ENCODE data around the gene CMTM6.

Gene CMTM6, protein sequence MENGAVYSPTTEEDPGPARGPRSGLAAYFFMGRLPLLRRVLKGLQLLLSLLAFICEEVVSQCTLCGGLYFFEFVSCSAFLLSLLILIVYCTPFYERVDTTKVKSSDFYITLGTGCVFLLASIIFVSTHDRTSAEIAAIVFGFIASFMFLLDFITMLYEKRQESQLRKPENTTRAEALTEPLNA

DNA sequence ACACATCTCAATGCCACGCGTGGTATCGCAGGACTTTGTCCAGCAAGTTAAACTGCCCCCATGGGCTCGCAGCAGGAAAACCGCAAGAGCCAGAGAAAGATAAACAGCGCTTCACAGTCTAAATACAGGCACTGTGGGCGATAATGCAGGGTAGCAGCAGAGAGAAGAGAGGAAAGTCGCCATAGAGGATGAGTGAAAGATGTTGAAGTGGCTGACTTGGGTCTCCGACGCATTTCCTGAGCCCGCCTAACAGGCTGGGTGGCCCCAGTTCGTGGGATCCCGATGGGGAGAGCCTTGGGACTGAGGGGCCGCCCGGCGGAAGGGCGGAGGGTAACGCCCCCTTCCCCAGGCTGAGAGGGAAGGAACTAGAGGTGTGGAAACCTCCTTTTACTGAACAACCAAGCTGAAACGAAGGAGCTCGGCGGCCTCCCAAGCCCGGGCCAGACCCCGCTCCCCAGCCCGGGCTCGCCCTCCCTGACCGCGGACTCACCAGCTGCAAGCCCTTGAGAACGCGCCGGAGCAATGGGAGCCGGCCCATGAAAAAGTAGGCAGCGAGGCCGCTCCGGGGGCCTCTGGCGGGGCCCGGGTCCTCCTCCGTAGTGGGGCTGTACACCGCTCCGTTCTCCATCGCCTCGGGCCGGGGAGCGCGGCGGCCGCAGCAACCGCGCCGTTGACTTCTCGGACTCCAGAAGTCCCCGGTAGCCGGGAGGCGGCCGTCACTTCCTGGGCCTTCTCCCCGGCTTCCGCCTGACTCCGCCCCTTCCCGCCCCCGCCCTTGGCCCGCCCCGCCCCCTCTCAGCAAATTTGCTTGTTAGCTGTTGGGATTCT, at the start of gene CMTM6:
CMTM6 (minus strand) TSS at position 735 of the 828 bp plus-strand sequence; CDS start at position 628, 107 bp downstream.
- no peaks in the 10 kb centered on the region for H3K36me3 ChIP-seq (ENCODE audit: control insufficient read depth in 2 of 2, insufficient read depth in 1 of 2, low read length in 2 of 2)
- no peaks in the 10 kb centered on the region for H3K9me3 ChIP-seq (ENCODE audit: control insufficient read depth, insufficient read depth, low read depth, low read length)
- ChIA-PET POLR2A (interaction anchor here (0.6 to 1.9 kb wide), 3 partner anchors 68 to 671 kb away, joined by 3 to 7 read pairs (median 3); partner anchors contain the start of genes CNOT10 and DYNC1LI1), CTCF (interaction anchor here (0.6 to 1.3 kb wide), 3 partner anchors 7 to 1593 kb away, joined by 3 to 4 read pairs (median 3); no protein-coding TSS in a partner anchor)
- peak within 1 kb of the TSS; percentile 95 for H3K27ac ChIP-seq (ENCODE audit: extremely low read depth, low read depth, low read length)
- peaks cover 4% of the 10 kb centered on the region; the same call in 1 of the 2 replicates for H3K4me1 ChIP-seq (ENCODE audit: control insufficient read depth, insufficient read depth, low read length)
- peak within 1 kb of the TSS; percentile 90 for H3K4me3 ChIP-seq (ENCODE audit: low read depth, low read length)
- TF ChIP-seq ZNF76 (tag by site-specific recombination; IDR thresholded peaks at IDR 0.05; ENCODE audit: borderline replicate concordance, low read depth) (no peak), KLF9 (tag by site-specific recombination; IDR thresholded peaks at IDR 0.05; ENCODE audit: low read depth) (peak; percentile 66), ZNF747 (tag by site-specific recombination; IDR thresholded peaks at IDR 0.05) (no peak), OVOL3 (tag by site-specific recombination; IDR thresholded peaks at IDR 0.05) (0 out of 2 replicates have a peak, but pooled peaks have one; percentile 30), WT1 (tag by site-specific recombination; IDR thresholded peaks at IDR 0.05) (no peak), ZNF660 (tag by site-specific recombination; IDR thresholded peaks at IDR 0.05) (no peak), OSR2 (tag by site-specific recombination; IDR thresholded peaks at IDR 0.05) (peak; percentile 67), ZBTB20 (tag by site-specific recombination; IDR thresholded peaks at IDR 0.05) (peak; percentile 92), MYNN (tag by site-specific recombination; IDR thresholded peaks at IDR 0.05; ENCODE audit: borderline replicate concordance) (no peak), KLF7 (tag by site-specific recombination; IDR thresholded peaks at IDR 0.05; ENCODE audit: borderline replicate concordance) (0 out of 2 replicates have a peak, but pooled peaks have one; percentile 49), ZEB2 (tag by site-specific recombination; IDR thresholded peaks at IDR 0.05) (peak; percentile 62; the same call in 1 of the 2 replicates), ZNF335 (tag by site-specific recombination; conservative IDR thresholded peaks at IDR 0.05) (peak; percentile 85), ZNF404 (tag by site-specific recombination; IDR thresholded peaks at IDR 0.05) (no peak), YY1 (tag by site-specific recombination; IDR thresholded peaks at IDR 0.05) (no peak), ZBTB7A (tag by site-specific recombination; IDR thresholded peaks at IDR 0.05; ENCODE audit: low read depth) (no peak), FEZF1 (tag by site-specific recombination; IDR thresholded peaks at IDR 0.05) (peak; percentile 83)
- TF ChIP-seq, protein P1, sequence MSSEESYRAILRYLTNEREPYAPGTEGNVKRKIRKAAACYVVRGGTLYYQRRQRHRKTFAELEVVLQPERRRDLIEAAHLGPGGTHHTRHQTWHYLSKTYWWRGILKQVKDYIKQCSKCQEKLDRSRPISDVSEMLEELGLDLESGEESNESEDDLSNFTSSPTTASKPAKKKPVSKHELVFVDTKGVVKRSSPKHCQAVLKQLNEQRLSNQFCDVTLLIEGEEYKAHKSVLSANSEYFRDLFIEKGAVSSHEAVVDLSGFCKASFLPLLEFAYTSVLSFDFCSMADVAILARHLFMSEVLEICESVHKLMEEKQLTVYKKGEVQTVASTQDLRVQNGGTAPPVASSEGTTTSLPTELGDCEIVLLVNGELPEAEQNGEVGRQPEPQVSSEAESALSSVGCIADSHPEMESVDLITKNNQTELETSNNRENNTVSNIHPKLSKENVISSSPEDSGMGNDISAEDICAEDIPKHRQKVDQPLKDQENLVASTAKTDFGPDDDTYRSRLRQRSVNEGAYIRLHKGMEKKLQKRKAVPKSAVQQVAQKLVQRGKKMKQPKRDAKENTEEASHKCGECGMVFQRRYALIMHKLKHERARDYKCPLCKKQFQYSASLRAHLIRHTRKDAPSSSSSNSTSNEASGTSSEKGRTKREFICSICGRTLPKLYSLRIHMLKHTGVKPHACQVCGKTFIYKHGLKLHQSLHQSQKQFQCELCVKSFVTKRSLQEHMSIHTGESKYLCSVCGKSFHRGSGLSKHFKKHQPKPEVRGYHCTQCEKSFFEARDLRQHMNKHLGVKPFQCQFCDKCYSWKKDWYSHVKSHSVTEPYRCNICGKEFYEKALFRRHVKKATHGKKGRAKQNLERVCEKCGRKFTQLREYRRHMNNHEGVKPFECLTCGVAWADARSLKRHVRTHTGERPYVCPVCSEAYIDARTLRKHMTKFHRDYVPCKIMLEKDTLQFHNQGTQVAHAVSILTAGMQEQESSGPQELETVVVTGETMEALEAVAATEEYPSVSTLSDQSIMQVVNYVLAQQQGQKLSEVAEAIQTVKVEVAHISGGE (tag by site-specific recombination; conservative IDR thresholded peaks at IDR 0.05; ENCODE audit: low read depth), result peak; percentile 32
- TF ChIP-seq, protein P2, sequence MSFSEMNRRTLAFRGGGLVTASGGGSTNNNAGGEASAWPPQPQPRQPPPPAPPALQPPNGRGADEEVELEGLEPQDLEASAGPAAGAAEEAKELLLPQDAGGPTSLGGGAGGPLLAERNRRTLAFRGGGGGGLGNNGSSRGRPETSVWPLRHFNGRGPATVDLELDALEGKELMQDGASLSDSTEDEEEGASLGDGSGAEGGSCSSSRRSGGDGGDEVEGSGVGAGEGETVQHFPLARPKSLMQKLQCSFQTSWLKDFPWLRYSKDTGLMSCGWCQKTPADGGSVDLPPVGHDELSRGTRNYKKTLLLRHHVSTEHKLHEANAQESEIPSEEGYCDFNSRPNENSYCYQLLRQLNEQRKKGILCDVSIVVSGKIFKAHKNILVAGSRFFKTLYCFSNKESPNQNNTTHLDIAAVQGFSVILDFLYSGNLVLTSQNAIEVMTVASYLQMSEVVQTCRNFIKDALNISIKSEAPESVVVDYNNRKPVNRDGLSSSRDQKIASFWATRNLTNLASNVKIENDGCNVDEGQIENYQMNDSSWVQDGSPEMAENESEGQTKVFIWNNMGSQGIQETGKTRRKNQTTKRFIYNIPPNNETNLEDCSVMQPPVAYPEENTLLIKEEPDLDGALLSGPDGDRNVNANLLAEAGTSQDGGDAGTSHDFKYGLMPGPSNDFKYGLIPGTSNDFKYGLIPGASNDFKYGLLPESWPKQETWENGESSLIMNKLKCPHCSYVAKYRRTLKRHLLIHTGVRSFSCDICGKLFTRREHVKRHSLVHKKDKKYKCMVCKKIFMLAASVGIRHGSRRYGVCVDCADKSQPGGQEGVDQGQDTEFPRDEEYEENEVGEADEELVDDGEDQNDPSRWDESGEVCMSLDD (tag by site-specific recombination; IDR thresholded peaks at IDR 0.05), result peak; percentile 73
- TF ChIP-seq, protein P3, sequence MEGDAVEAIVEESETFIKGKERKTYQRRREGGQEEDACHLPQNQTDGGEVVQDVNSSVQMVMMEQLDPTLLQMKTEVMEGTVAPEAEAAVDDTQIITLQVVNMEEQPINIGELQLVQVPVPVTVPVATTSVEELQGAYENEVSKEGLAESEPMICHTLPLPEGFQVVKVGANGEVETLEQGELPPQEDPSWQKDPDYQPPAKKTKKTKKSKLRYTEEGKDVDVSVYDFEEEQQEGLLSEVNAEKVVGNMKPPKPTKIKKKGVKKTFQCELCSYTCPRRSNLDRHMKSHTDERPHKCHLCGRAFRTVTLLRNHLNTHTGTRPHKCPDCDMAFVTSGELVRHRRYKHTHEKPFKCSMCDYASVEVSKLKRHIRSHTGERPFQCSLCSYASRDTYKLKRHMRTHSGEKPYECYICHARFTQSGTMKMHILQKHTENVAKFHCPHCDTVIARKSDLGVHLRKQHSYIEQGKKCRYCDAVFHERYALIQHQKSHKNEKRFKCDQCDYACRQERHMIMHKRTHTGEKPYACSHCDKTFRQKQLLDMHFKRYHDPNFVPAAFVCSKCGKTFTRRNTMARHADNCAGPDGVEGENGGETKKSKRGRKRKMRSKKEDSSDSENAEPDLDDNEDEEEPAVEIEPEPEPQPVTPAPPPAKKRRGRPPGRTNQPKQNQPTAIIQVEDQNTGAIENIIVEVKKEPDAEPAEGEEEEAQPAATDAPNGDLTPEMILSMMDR (tag by site-specific recombination; IDR thresholded peaks at IDR 0.05), result no peak
- TF ChIP-seq, protein P4, sequence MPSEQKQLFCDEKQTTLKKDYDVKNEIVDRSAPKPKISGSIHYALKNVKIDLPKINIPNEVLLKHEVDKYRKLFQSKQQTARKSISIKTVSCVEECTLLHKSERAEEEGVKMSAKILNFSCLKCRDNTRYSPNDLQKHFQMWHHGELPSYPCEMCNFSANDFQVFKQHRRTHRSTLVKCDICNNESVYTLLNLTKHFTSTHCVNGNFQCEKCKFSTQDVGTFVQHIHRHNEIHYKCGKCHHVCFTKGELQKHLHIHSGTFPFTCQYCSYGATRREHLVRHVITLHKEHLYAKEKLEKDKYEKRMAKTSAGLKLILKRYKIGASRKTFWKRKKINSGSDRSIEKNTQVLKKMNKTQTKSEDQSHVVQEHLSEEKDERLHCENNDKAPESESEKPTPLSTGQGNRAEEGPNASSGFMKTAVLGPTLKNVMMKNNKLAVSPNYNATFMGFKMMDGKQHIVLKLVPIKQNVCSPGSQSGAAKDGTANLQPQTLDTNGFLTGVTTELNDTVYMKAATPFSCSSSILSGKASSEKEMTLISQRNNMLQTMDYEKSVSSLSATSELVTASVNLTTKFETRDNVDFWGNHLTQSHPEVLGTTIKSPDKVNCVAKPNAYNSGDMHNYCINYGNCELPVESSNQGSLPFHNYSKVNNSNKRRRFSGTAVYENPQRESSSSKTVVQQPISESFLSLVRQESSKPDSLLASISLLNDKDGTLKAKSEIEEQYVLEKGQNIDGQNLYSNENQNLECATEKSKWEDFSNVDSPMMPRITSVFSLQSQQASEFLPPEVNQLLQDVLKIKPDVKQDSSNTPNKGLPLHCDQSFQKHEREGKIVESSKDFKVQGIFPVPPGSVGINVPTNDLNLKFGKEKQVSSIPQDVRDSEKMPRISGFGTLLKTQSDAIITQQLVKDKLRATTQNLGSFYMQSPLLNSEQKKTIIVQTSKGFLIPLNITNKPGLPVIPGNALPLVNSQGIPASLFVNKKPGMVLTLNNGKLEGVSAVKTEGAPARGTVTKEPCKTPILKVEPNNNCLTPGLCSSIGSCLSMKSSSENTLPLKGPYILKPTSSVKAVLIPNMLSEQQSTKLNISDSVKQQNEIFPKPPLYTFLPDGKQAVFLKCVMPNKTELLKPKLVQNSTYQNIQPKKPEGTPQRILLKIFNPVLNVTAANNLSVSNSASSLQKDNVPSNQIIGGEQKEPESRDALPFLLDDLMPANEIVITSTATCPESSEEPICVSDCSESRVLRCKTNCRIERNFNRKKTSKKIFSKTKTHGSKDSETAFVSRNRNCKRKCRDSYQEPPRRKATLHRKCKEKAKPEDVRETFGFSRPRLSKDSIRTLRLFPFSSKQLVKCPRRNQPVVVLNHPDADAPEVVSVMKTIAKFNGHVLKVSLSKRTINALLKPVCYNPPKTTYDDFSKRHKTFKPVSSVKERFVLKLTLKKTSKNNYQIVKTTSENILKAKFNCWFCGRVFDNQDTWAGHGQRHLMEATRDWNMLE (tag by site-specific recombination; conservative IDR thresholded peaks at IDR 0.05; ENCODE audit: low read depth), result no peak
- TF ChIP-seq, protein P5, sequence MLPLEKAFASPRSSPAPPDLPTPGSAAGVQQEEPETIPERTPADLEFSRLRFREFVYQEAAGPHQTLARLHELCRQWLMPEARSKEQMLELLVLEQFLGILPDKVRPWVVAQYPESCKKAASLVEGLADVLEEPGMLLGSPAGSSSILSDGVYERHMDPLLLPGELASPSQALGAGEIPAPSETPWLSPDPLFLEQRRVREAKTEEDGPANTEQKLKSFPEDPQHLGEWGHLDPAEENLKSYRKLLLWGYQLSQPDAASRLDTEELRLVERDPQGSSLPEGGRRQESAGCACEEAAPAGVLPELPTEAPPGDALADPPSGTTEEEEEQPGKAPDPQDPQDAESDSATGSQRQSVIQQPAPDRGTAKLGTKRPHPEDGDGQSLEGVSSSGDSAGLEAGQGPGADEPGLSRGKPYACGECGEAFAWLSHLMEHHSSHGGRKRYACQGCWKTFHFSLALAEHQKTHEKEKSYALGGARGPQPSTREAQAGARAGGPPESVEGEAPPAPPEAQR (tag by site-specific recombination; IDR thresholded peaks at IDR 0.05), result no peak

Data from HEK293 (cell line).